Caco-2 (cell line): Measurements from ENCODE around the gene RUNX1. TPM values are rescaled to one million over a fixed set of nuclear protein-coding genes. Genes with fewer than 3 reads are reported as not detected.

Source experiments
- BruUV-seq: library from RNA; stranded (reverse); fragments of 400-500 nt; replicated peaks from 2 replicates; lab custom pipeline; 2021; lab: Mats Ljungman, UMichigan
- CTCF ChIA-PET: fragments of 300-600 bp; sonication (Branson Sonifier 250); formaldehyde crosslinking; loops from one replicate; lab custom pipeline; 2022; ENCODE audit warnings: antibody characterized with exemption; lab: Charles Lee
- POLR2A ChIA-PET: fragments of 300-600 bp; sonication (Branson Sonifier 250); formaldehyde crosslinking; loops from one replicate; lab custom pipeline; 2022; ENCODE audit warnings: antibody characterized with exemption; lab: Charles Lee
- DNase-seq, 2 experiments: peaks; one replicate each; pipeline versions ENCODE4 v3.0.0 to v3.0.0-alpha.2; 2020 to 2022
- H3K27me3 ChIP-seq: replicated peaks from 2 replicates; pipeline ENCODE4 v1.6.0; 2011; ENCODE audit warnings: low read length; ENCODE audit not compliant: control insufficient read depth, insufficient read depth
- H3K36me3 ChIP-seq: 2 replicates; pipeline ENCODE4 v1.5.1; 2011; ENCODE audit warnings: low read length; ENCODE audit not compliant: control insufficient read depth, insufficient read depth
- H3K4me1 ChIP-seq: fragments of 250-450 bp; sonication (Bioruptor Pico); 2 replicates; pipeline ENCODE4 v1.5.1; 2020; ENCODE audit warnings: mild to moderate bottlenecking
- H3K4me3 ChIP-seq: 2 replicates; pipeline ENCODE4 v1.5.1; 2011; ENCODE audit warnings: low read depth, mild to moderate bottlenecking, control low read depth, low read length
- H3K9me3 ChIP-seq: fragments of 250-450 bp; sonication (Bioruptor Pico); 2 replicates; pipeline ENCODE4 v1.5.1; 2020; ENCODE audit warnings: mild to moderate bottlenecking, moderate library complexity
- H3K27ac Mint-ChIP-seq: one replicate; pipeline ENCODE4 v1.8.0; 2022; ENCODE audit warnings: mixed read lengths; ENCODE audit not compliant: unreplicated experiment
- H3K27me3 Mint-ChIP-seq: one replicate; pipeline ENCODE4 v1.8.0; 2022; ENCODE audit warnings: mixed read lengths; ENCODE audit not compliant: insufficient read depth, unreplicated experiment
- H3K36me3 Mint-ChIP-seq: one replicate; pipeline ENCODE4 v1.8.0; 2022; ENCODE audit warnings: mild to moderate bottlenecking, mixed read lengths; ENCODE audit not compliant: insufficient read depth, unreplicated experiment
- H3K4me1 Mint-ChIP-seq: one replicate; pipeline ENCODE4 v1.8.0; 2022; ENCODE audit warnings: low read depth, mixed read lengths; ENCODE audit not compliant: unreplicated experiment
- H3K4me3 Mint-ChIP-seq: one replicate; pipeline ENCODE4 v1.8.0; 2022; ENCODE audit warnings: mild to moderate bottlenecking, moderate library complexity, mixed read lengths; ENCODE audit not compliant: unreplicated experiment
- H3K9me3 Mint-ChIP-seq: one replicate; pipeline ENCODE4 v1.8.0; 2022; ENCODE audit warnings: mixed read lengths; ENCODE audit not compliant: unreplicated experiment
- CTCF ChIP-seq, 2 experiments: fragments of 200-600 bp in 1 of 2; IDR thresholded peaks; 1 replicate in 1 of 2; 2 replicates in 1 of 2; pipeline versions ENCODE4 v1.5.1 to v1.8.0; 2011 to 2022; ENCODE audit warnings: antibody characterized with exemption in 1 of 2, control low read depth in 1 of 2, inconsistent platforms in 1 of 2, low read depth in 1 of 2, low read length in 1 of 2, mild to moderate bottlenecking in 1 of 2, moderate library complexity in 1 of 2; ENCODE audit not compliant: insufficient read depth in 1 of 2, severe bottlenecking in 1 of 2, unreplicated experiment in 1 of 2
- intact Hi-C: fragments of 100-400 bp; cut with micrococcal nuclease; formaldehyde crosslinking; loops from one replicate; pipeline ENCODE4 v1.10.0; 2022; ENCODE audit not compliant: unreplicated experiment
- total RNA-seq: library from RNA; stranded (reverse); gene quantifications from 2 replicates; pipeline ENCODE4 v1.2.3, GENCODE V29; 2022

RUNX1 gene
- total RNA-seq, 1 experiment from 2014 or later = 11.7 TPM

- H3K4me1 ChIP-seq = no peaks in the 10 kb centered on the region
- intact Hi-C loops = no loop called here
- BruUV-seq = no TSS peak
- no peak overlapping the region for H3K27ac Mint-ChIP-seq
- H3K4me1 Mint-ChIP-seq = no peaks in the 10 kb centered on the region
- no peak for TF ChIP-seq CTCF (IDR thresholded peaks at IDR 0.05; ENCODE audit: insufficient read depth in 1 of 2, low read depth in 1 of 2, low read length in 1 of 2, severe bottlenecking in 1 of 2, unreplicated experiment in 1 of 2)
- no peaks in the 10 kb centered on the region for H3K27me3 Mint-ChIP-seq
- CTCF ChIA-PET = no interaction called here
- H3K9me3 ChIP-seq = no peaks in the 10 kb centered on the region
- no peaks in the 10 kb centered on the region for H3K36me3 Mint-ChIP-seq
- H3K27me3 ChIP-seq = no peaks in the 10 kb centered on the region
- no peaks in the 10 kb centered on the region for H3K36me3 ChIP-seq
- POLR2A ChIA-PET = no interaction called here
- no peak overlapping the region for H3K4me3 Mint-ChIP-seq
- no peak overlapping the region for H3K4me3 ChIP-seq
- peaks cover 13% of the 10 kb centered on the region for H3K9me3 Mint-ChIP-seq
- DNase-seq = no peak
Measured at GRCh38 chr21:35004314-35004713, 44.8 kb downstream of the RUNX1 start.

GRCh38 chr21:35002879-35003722 lies 46.0 kb downstream of the RUNX1 start:
- Mint-ChIP-seq H3K9me3 (peaks cover 13% of the 10 kb centered on the region), H3K27ac (no peak overlapping the region), H3K27me3 (no peaks in the 10 kb centered on the region), H3K4me1 (no peaks in the 10 kb centered on the region), H3K4me3 (no peak overlapping the region), H3K36me3 (no peaks in the 10 kb centered on the region)
- no TSS peak for BruUV-seq
- H3K4me3 ChIP-seq = no peak overlapping the region
- no peaks in the 10 kb centered on the region for H3K27me3 ChIP-seq
- H3K36me3 ChIP-seq = no peaks in the 10 kb centered on the region
- H3K9me3 ChIP-seq = no peaks in the 10 kb centered on the region
- CTCF ChIA-PET = no interaction called here
- no peak for DNase-seq
- no peak for TF ChIP-seq CTCF (IDR thresholded peaks at IDR 0.05; ENCODE audit: insufficient read depth in 1 of 2, low read depth in 1 of 2, low read length in 1 of 2, severe bottlenecking in 1 of 2, unreplicated experiment in 1 of 2)
- intact Hi-C loops = no loop called here
- POLR2A ChIA-PET = no interaction called here
- no peaks in the 10 kb centered on the region for H3K4me1 ChIP-seq

- H3K36me3 Mint-ChIP-seq = no peaks in the 10 kb centered on the region
- Histone ChIP-seq H3K4me1 (no peaks in the 10 kb centered on the region), H3K4me3 (no peak overlapping the region), H3K9me3 (no peaks in the 10 kb centered on the region), H3K27me3 (no peaks in the 10 kb centered on the region), H3K36me3 (no peaks in the 10 kb centered on the region)
- CTCF ChIA-PET = no interaction called here
- H3K27me3 Mint-ChIP-seq = no peaks in the 10 kb centered on the region
- no peaks in the 10 kb centered on the region for H3K4me1 Mint-ChIP-seq
- peaks cover 13% of the 10 kb centered on the region for H3K9me3 Mint-ChIP-seq
- intact Hi-C loops = no loop called here
- no peak for TF ChIP-seq CTCF (IDR thresholded peaks at IDR 0.05; ENCODE audit: insufficient read depth in 1 of 2, low read depth in 1 of 2, low read length in 1 of 2, severe bottlenecking in 1 of 2, unreplicated experiment in 1 of 2)
- POLR2A ChIA-PET = no interaction called here
- H3K27ac Mint-ChIP-seq = no peak overlapping the region
- no peak for DNase-seq
- BruUV-seq = no TSS peak
- H3K4me3 Mint-ChIP-seq = no peak overlapping the region
Measured at GRCh38 chr21:34999397-34999941, 49.6 kb downstream of the RUNX1 start.
